GM19239 (cell line): Measurements from ENCODE around the gene MT1E.

Experiments used
- DNase-seq: peaks from one replicate; pipeline ENCODE4 v3.0.0; 2011; ENCODE audit warnings: low spot score; ENCODE audit not compliant: insufficient read length
- FAIRE-seq: peaks from 2 replicates; lab custom pipeline; 2011; peaks lifted over from hg19 to GRCh38; lab: Jason Lieb, UNC

Gene MT1E

DNA sequence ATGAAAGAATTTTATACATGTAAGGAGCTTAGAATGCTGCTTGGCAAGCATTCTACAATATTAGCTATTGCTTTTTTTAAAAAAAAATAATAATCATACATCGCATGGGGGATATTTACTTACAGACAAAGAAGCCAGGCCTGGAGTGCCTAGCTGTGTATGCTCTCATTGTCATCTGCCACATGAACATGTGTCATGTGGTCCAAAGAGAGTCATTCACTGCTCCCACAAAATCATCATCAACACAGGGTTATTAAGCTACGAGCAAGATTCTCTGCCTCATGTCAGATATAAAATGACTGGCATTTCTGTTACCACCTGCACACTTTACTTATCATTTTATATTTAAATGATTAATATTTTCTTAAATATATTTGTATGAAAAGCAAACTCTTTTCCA lies 1.9 kb upstream of the MT1E start:
- FAIRE-seq (no peak), DNase-seq (no peak)

DNA sequence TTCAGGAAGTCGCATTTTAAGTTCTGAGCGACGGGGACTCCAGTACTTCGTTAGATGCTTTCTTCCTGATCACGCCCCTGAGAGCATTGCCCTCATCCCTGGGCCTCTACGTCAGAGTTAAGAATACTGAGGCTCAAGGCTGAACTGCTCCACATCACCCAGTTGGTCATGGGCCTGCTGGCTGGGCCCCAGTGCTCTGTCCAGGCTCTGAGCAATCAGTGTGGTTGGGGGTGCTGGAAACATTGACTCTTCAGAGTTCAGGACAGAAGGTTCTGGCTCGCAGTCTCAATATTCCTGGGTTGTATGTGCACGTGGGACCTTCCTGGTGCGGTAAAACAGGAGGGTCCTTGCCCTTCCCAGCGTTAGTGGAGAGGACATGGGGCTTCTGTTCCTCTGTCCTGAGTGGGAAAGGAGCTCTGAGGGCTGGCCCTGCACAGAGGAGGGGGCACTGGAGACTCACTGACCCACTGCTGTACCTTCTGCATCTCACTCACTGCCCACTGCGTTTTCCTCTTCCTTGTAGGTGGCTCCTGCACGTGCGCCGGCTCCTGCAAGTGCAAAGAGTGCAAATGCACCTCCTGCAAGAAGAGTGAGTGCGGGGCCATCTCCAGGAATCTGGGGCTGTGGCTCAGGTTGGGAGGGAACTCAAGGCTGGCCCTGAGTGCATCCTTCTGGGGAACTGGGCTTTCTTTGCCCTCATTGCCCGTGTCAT lies 518 bp downstream of the MT1E start:
- FAIRE-seq: no peak
- no peak for DNase-seq

DNA sequence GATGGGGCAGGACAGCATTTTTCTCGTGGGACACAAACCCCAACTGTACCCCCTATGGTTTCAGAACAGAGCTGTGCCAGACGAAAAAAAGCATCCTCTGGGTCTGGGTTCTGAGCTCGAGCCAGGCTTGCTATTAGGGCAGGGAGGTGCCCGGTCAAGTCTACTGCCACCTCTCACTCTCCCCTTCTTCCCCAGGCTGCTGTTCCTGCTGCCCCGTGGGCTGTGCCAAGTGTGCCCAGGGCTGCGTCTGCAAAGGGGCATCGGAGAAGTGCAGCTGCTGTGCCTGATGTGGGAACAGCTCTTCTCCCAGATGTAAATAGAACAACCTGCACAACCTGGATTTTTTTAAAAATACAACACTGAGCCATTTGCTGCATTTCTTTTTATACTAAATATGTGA lies 1.1 kb downstream of the MT1E start:
- no peak for FAIRE-seq
- DNase-seq: no peak

DNA sequence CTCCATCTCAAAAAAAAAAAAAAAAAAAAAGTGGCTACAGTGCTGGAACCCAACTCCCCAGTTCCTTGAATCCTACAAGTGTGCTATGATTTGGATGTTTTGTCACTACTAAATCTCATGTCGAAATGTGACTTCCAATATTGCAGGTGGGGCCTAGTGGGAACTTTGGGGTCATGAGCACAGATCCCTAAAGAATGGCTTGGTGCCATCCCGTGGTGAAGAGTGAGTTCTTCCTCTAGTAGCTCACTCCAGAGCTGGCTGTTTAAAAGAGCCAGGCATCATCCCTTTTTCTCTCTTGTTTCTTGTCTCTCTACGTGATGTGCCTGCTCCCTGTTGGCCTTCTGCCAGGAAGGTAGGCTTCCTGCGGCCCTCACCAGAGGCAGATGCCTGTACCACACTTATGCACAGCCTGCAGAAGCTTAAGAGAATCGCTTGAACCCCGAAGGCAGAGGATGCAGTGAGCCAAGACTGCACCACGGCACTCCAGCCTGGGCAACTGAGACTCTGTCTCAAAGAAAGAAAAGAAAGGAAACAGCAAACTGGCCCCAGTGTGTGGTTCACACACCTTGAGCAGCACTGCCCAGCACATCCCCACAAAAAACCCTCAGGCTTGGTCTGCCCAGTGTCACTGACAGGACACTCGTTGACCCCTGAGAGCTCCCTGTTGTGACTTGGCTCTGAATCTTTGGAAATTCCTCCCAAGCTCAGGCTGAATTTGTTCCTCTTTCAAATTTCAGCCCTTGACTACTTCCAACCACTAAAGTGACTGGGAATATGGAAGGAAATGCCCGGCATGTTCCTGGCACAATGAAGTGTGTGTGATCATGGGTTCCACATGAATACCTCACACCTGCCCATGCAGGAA lies 3.1 kb downstream of the MT1E start:
- no peak for DNase-seq
- FAIRE-seq: no peak

DNA sequence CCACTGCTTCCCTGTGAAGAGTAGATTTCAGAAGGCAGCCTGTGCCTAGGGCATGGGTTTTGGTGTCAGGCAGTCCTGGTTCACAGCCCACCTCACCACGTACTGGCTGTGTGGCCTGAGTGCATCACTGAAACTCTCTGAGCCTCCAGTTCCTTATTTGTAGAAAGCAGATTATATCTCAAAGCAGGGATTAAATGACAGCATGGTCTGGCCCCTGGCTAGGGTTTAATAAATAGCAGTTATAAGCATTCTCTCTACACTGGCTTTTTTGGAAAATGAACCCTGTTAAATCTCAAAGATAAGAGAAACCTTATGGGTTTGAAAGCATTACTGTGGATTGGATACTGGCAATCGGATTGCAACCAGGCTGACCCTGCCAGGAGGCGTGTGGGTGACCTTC lies 4.0 kb downstream of the MT1E start:
- FAIRE-seq: no peak
- no peak for DNase-seq

DNA sequence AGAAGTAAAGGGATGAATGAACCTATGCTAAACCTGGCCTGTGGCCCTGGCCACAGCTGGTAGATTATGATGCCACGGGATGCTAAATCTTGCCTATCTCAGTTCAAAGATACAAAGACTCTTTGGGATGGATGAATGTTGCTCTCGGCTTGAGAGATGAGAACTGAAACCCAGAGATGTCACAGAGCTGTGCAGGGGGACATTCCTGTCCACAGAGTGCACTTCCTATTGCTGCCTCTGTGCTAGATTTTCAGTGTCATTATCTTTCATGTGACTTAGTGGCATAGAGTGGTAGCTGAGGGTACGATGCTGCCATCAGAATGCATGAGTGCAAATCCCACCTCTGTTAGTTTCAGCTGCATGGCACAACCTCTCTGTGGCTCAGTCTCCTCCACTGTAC lies 4.6 kb downstream of the MT1E start:
- DNase-seq (peak; percentile 62), FAIRE-seq (peak; percentile 86)

DNA sequence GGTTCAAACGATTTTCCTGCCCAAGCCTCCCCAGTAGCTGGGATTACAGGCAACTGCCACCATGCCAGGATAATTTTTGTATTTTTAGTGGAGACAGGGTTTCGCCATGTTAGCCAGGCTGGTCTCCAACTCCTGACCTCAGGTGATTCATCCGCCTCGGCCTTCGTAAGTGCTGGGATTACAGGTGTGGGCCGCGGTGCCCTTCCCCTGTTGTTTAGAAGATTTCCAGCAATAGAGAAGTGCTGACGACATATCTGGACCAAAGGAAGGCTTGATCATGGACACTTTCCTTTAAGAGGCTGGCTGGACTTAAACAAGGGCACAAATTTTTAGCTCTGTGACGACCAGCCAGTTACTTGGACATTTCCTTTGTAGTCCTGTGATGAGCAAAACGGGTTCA lies 5.6 kb downstream of the MT1E start:
- DNase-seq (no peak), FAIRE-seq (no peak)

DNA sequence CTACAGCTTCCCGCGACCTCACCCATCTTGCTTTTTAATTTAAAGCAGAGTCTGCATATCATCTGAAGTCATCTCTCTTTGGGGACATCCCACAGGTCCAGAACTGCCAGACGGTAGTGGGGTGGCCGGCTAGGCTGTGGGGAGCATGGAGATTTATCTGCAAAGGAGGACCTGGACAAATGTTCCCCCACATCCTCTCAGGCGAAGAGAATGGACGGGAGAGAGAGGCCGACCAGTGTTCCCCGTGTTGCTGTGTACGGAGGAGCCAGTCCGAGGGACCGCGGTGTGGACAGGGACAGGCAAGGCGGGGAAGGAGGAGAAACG lies 6.2 kb downstream of the MT1E start:
- no peak for FAIRE-seq

DNA sequence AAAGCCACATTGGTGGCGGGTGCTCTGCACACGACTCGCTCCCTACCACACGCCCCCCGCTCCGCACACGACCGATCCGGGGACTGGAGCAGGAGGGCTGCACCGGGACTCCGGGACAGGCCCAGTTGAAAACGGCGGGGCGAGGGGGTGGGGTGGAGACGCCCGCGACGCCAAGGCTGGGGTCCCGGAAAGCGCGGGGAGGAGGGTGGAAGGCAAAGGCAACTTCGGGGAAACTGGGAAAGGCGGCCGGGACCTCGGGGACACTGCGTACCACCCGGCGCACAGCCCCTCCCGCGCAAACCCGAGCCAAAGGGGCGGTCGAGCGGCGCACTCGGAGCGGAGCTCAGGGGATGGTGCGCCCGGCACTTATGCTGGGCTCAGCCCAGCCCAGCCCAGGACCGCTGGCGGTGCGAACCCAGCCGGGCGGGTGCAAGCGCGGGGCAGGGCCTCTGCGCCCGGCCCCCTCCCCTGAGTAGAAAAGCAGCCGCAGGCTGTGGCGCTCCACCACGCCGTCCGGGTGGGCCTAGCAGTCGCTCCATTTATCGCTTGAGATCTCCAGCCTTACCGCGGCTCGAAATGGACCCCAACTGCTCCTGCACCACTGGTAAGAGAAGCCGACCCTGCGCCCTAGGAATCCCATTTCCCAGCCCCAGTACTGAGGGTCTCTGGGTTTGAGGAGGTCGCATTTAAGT lies 6.7 kb downstream of the MT1E start, which contains the start of gene MT1M:
Gene MT1M, plus strand, starts transcription at position 504 of the 692 bp plus-strand sequence. Its CDS starts 73 bp downstream, at position 577.
- DNase-seq: no peak
- no peak for FAIRE-seq

More for the DNA sequence above, 6.2 kb downstream of the MT1E start:
- no peak for DNase-seq

DNA sequence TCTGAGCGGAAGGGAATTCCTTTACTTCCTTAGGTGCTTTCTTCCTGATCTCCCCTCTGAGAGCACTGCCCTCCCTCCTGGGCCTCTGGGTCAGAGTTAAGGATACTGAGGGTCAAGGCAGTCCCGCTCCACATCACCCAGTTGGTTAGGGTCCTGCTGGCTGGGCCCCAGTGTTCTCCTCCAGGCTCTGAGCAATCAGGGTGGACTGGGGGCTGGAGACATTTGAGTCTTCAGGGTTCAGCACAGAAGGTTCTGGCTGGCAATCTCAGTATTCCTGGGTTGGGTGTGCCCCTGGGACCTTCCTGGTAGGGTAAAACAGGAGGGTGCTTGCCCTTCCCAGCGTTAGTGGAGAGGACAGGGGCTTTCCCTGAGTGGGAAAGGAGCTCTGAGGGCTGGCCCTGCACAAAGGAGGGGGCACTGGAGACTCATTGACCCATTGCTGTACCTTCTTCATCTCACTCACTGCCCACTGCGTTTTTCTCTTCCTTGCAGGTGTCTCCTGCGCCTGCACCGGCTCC lies 7.3 kb downstream of the MT1E start:
- FAIRE-seq (no peak), DNase-seq (no peak)

DNA sequence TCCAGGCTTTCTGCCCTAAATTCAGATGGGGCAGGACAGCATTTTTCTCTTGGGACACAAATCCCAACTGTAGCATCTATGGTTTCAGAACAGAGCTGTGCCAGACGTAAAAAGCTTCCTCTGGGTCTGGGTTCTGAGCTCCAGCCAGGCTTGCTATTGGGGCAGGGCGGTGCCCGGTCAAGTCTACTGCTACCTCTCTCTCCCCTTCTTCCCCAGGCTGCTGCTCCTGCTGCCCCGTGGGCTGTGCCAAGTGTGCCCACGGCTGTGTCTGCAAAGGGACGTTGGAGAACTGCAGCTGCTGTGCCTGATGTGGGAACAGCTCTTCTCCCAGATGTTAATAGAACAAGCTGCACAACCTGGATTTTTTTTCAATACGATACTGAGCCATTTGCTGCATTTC lies 8.0 kb downstream of the MT1E start:
- no peak for FAIRE-seq
- DNase-seq: no peak

DNA sequence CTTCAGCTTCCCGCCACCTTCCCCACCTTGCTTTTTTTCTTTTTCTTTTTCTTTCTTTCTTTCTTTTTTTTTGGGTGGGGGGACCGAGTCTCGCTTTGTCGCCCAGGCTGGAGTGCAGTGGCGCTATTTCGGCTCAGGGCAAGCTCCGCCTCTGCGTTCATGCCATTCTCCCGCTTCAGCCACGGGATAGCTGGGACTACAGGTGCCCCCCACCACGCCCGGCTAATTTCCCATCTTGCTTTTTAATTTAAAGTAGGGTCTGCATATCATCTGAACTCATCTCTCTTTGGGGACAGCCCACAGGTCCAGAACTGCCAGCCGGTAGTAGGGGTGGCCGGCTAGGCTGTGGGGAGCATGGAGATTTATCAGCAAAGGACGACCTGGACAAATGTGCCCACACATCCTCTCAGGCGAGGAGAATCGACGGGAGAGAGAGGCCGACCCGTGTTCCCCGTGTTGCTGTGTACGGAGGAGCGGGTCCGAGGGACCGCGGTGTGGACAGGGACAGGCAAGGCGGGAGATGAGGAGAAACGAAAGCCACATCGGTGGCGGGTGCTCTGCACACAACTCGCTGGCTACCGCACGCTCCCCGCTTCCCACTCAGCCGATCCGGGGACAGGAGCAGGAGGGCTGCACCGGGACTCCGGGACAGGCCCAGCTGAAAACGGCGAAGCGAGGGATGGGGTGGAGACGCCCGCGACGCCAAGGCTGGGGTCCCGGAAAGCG lies 9.3 kb downstream of the MT1E start:
- FAIRE-seq (no peak), DNase-seq (no peak)

DNA sequence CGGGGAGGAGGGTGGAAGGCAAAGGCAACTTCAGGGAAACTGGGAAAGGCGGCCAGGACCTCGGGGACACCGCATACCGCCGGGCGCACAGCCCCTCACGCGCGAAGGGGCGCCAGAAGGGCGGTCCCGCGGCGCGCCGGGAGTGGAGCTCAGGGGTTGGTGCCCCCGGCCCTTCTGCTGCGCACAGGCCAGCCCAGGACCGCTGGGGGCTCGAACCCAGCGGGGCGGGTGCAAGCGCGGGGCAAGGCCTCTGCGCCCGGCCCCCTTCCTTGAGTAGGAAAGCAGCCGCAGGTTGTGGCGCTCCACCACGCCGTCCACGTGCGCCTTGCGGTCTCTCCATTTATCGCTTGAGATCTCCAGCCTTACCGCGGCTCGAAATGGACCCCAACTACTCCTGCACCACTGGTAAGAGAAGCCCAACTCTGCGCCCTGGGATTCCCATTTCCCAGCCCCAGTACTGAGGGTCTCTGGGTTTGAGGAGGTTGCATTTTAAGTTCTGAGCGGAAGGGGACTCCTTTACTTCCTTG lies 9.9 kb downstream of the MT1E start:
- DNase-seq (no peak), FAIRE-seq (no peak)

DNA sequence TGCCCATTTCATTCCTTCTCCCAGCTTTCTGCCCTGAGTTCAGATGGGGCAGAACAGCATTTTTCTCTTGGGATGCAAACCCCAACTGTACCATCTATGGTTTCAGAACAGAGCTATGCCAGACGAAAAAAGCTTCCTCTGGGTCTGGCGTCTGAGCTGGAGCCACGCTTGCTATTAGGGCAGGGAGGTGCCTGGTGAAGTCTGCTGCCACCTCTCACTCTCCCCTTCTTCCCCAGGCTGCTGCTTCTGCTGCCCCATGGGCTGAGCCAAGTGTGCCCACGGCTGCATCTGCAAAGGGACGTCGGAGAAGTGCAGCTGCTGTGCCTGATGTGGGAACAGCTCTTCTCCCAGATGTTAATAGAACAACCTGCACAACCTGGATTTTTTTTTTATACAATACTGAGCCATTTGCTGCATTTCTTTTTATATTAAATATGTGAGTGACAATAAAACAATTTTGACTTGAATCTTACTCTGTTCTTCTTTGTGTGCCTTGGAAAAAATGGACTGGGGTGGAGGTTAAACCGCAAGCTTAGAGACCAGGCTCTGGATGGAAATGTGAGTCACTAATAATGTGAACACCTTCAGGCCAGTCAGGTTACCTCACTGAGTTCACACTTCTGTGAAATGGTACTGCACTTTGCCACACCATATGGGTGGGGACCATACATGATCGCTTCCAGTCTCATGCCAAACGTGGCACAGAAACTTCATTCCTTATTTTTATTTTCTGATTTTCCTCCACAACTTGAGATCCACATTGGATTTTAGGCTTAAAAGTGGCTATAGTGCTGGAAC lies 11.2 kb downstream of the MT1E start:
- DNase-seq: no peak
- FAIRE-seq: no peak

DNA sequence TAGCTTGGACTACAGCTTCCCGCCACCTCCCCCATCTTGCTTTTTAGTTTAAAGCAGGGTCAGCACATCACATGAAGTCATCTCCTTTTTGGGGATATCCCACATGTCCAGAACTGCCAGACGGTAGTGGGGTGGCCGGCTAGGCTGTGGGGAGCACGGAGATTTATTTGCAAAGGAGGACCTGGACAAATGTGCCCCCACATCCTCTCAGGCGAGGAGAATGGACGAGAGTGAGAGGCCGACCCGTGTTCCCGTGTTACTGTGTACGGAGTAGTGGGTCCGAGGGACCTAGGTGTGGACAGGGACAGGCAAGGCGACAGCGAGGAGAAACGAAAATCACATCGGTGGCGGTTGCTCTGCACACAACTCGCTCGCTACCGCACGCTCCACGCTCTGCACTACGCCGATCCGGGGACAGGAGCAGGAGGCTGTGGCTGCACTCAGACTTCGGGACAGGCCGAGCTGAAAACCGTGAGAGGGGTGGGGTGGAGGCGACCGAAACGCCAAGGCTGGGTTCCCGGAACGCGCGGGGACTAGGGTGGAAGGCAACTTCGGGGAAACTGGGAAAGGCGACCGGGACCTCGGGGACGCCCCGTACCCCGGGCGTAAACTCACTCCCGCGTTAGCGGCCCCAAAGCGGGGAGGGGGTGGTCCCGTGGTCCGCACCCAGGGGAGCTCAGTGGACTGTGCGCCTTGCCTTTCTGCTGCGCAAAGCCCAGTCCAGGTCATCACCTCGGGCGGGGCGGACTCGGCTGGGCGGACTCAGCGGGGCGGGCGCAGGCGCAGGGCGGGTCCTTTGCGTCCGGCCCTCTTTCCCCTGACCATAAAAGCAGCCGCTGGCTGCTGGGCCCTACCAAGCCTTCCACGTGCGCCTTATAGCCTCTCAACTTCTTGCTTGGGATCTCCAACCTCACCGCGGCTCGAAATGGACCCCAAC lies 12.5 kb downstream of the MT1E start, which contains the start of gene MT1A:
Gene MT1A, plus strand, starts transcription at position 853 of the 937 bp plus-strand sequence. Its CDS starts 73 bp downstream, at position 926.
- DNase-seq (no peak), FAIRE-seq (no peak)

DNA sequence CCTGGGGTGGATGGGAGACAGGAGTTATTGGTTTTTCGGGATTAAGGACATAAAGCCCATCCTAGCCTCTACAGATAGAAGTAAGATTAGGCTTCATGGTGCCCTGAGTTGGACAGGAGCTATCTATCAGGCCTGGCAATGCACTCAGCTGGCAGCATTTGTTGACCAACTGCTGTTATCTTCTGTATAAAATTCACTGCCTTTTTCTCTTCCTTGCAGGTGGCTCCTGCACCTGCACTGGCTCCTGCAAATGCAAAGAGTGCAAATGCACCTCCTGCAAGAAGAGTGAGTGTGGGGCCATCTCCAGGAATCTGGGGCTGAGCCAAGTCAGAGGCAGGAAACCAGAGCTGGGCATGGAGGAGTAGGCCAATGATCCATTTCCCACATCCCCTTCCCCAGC lies 13.5 kb downstream of the MT1E start:
- DNase-seq (no peak), FAIRE-seq (no peak)

DNA sequence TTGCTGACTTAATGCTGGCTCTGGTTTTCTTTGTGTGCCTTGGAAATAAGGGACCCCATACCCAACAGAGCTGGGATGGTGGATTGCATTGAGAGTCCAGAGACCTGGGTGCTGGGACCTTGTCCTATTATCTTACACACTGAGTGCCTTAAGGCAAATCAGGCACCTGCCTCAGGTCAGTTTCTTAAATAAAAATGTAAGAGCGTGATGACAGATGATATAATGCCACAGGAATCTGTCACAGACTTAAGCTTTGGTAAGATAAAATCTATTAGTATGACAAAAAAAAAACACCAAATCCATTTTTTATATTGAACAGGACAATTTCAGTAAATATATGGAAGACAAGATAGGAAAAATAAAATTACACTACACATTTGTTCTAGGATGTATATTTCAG lies 14.5 kb downstream of the MT1E start:
- DNase-seq (no peak), FAIRE-seq (no peak)

DNA sequence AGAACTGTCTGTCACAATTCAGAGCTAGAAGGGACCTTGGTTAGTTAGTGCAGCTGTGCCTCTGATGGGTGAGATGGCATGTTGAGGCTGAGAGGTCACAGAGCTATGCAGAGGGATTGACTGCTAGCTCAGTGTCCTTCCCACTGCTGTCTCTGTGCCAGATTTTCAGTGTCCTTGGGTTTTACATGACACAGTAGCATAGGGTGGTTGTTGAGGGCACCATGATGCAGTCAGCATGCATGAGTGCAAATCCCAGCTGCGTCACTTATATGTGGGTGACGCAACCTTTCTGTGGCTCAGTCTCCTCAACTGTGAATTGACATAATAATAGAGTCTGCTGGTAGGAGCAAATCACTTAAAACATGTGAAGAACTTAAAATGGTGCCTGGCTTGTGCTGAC lies 15.6 kb downstream of the MT1E start:
- no peak for FAIRE-seq
- no peak for DNase-seq
